OCI-LY1 (cell line): ENCODE results near the gene KIZ.

ENCODE experiments used
- H2AFZ ChIP-seq: fragments of 200-600 bp; sonication (generic), shearing (Covaris generic); 2 replicates; pipeline ENCODE4 v1.6.0; 2014; ENCODE audit warnings: antibody characterized with exemption, mild to moderate bottlenecking, low read length
- H3F3A ChIP-seq: fragments of 200-600 bp; sonication (generic), shearing (Covaris generic); 2 replicates; pipeline ENCODE4 v1.6.0; 2014; ENCODE audit warnings: mild to moderate bottlenecking, antibody characterized with exemption, low read length, moderate library complexity; ENCODE audit not compliant: insufficient read depth
- H3K27ac ChIP-seq: fragments of 200-600 bp; sonication (generic); 2 replicates; pipeline ENCODE4 v1.5.1; 2014; ENCODE audit warnings: low read length, mixed run types, mild to moderate bottlenecking, low read depth; ENCODE audit not compliant: poor library complexity, severe bottlenecking
- H3K27me3 ChIP-seq: fragments of 200-600 bp; sonication (generic); 2 replicates; pipeline ENCODE4 v1.6.0; 2014; ENCODE audit warnings: antibody characterized with exemption, mild to moderate bottlenecking, low read length, moderate library complexity; ENCODE audit not compliant: insufficient read depth
- H3K36me3 ChIP-seq: fragments of 200-600 bp; sonication (generic); 2 replicates; pipeline ENCODE4 v1.6.1; 2014; ENCODE audit warnings: mild to moderate bottlenecking, antibody characterized with exemption, low read length, moderate library complexity, mixed read lengths; ENCODE audit not compliant: insufficient read depth
- H3K4me1 ChIP-seq: fragments of 200-600 bp; sonication (generic); 2 replicates; pipeline ENCODE4 v1.5.1; 2014; ENCODE audit warnings: mild to moderate bottlenecking, low read length, moderate library complexity; ENCODE audit not compliant: insufficient read depth, severe bottlenecking
- H3K4me2 ChIP-seq: fragments of 200-600 bp; sonication (generic), shearing (Covaris generic); 2 replicates; pipeline ENCODE4 v1.6.1; 2014; ENCODE audit warnings: low read length
- H3K4me3 ChIP-seq: fragments of 200-600 bp; sonication (generic); 2 replicates; pipeline ENCODE4 v1.5.1; 2014; ENCODE audit warnings: low read length, low read depth, mild to moderate bottlenecking, mixed read lengths; ENCODE audit not compliant: poor library complexity, severe bottlenecking
- H3K79me2 ChIP-seq: fragments of 200-600 bp; shearing (Covaris generic); 2 replicates; pipeline ENCODE4 v1.6.1; 2016; ENCODE audit warnings: mixed run types, low read length, mixed read lengths; ENCODE audit not compliant: insufficient read depth
- H3K9ac ChIP-seq: fragments of 200-600 bp; sonication (generic), shearing (Covaris generic); 2 replicates; pipeline ENCODE4 v1.6.1; 2014; ENCODE audit warnings: mild to moderate bottlenecking, low read length, mixed read lengths
- H3K9me2 ChIP-seq: fragments of 200-600 bp; sonication (generic), shearing (Covaris generic); 2 replicates; pipeline ENCODE4 v1.6.1; 2014; ENCODE audit warnings: low read depth, mild to moderate bottlenecking, low read length, mixed read lengths
- H3K9me3 ChIP-seq: fragments of 200-600 bp; shearing (Covaris generic); 2 replicates; pipeline ENCODE4 v1.6.1; 2014; ENCODE audit warnings: low read length, mixed read lengths
- H4K20me1 ChIP-seq: fragments of 200-600 bp; sonication (generic), shearing (Covaris generic); 2 replicates; pipeline ENCODE4 v1.6.0; 2016; ENCODE audit warnings: mild to moderate bottlenecking, low read length; ENCODE audit not compliant: insufficient read depth
- EZH2 ChIP-seq: fragments of 200-600 bp; sonication (generic), shearing (Covaris generic); IDR thresholded peaks from 2 replicates; pipeline ENCODE4 v1.8.0; 2017; ENCODE audit warnings: borderline replicate concordance, mixed run types, mild to moderate bottlenecking, antibody characterized with exemption, low read length, moderate library complexity, mixed read lengths
- TF ChIP-seq, protein P1 (sequence below): fragments of 200-600 bp; sonication (generic), shearing (Covaris generic); IDR thresholded peaks from 2 replicates; pipeline ENCODE4 v1.5.1; 2017; ENCODE audit warnings: mild to moderate bottlenecking, antibody characterized with exemption, low read length, moderate library complexity, mixed read lengths

Gene KIZ

DNA sequence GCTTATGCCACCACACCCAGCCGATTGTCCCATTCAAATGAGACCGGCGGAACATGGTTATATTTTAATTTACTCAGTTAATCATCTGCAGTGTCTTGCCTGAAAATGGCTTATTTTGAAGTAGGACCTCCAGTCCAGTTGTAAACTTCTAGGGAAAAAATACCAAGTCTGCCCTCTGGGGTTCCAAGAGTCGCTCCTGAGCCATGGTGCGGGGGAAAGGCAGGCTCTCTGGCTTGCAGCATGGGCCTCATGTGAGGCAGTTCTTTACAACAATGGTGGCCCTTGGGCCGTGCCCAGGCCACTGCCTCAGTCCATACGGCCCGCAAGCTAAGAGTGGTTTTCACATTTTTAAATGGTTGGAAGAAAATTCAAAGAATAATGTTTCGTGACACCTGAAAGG lies 114.5 kb downstream of the KIZ start:
- TF ChIP-seq, protein P1, sequence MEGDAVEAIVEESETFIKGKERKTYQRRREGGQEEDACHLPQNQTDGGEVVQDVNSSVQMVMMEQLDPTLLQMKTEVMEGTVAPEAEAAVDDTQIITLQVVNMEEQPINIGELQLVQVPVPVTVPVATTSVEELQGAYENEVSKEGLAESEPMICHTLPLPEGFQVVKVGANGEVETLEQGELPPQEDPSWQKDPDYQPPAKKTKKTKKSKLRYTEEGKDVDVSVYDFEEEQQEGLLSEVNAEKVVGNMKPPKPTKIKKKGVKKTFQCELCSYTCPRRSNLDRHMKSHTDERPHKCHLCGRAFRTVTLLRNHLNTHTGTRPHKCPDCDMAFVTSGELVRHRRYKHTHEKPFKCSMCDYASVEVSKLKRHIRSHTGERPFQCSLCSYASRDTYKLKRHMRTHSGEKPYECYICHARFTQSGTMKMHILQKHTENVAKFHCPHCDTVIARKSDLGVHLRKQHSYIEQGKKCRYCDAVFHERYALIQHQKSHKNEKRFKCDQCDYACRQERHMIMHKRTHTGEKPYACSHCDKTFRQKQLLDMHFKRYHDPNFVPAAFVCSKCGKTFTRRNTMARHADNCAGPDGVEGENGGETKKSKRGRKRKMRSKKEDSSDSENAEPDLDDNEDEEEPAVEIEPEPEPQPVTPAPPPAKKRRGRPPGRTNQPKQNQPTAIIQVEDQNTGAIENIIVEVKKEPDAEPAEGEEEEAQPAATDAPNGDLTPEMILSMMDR, result no peak
- no peak for TF ChIP-seq EZH2
- Histone ChIP-seq H3K4me3 (no peak overlapping the region), H3K9me3 (no peaks in the 10 kb centered on the region), H3K9ac (no peak overlapping the region), H3K4me1 (peaks cover 3% of the 10 kb centered on the region), H3K27me3 (no peaks in the 10 kb centered on the region), H3K36me3 (no peaks in the 10 kb centered on the region), H3K4me2 (no peak overlapping the region), H3K9me2 (no peaks in the 10 kb centered on the region), H3K79me2 (no peaks in the 10 kb centered on the region), H3K27ac (no peak overlapping the region), H2AFZ (no peak overlapping the region), H4K20me1 (no peaks in the 10 kb centered on the region), H3F3A (no peaks in the 10 kb centered on the region)

DNA sequence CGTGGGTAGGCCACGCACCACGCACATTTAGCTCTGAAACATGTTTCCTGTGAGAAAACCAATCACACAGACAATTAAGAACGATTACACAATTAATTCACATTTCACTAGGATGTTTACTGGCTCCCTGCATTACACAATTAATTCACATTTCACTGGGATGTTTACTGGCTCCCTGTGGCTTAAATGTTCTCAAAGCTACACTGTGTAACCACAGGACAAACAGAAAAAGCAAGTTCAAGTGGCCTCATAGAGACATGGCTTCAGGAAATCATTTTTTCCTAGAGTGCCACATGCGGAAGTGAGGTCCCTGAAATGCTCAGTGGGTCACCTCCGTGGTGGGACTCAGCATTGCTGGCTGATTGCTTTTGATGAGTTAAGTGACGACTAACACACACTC lies 115.5 kb downstream of the KIZ start:
- H3K27ac ChIP-seq, result no peak overlapping the region
- no peak overlapping the region for H2AFZ ChIP-seq
- no peaks in the 10 kb centered on the region for H3K79me2 ChIP-seq
- H3K9me2 ChIP-seq, result no peaks in the 10 kb centered on the region
- H3F3A ChIP-seq, result no peaks in the 10 kb centered on the region
- H3K4me2 ChIP-seq, result no peak overlapping the region
- TF ChIP-seq EZH2, result no peak
- TF ChIP-seq, protein P1, result no peak
- H3K9me3 ChIP-seq, result no peaks in the 10 kb centered on the region
- H3K27me3 ChIP-seq, result no peaks in the 10 kb centered on the region
- no peak overlapping the region for H3K4me3 ChIP-seq
- H3K9ac ChIP-seq, result no peak overlapping the region
- H4K20me1 ChIP-seq, result no peaks in the 10 kb centered on the region
- no peaks in the 10 kb centered on the region for H3K36me3 ChIP-seq
- no peaks in the 10 kb centered on the region for H3K4me1 ChIP-seq

DNA sequence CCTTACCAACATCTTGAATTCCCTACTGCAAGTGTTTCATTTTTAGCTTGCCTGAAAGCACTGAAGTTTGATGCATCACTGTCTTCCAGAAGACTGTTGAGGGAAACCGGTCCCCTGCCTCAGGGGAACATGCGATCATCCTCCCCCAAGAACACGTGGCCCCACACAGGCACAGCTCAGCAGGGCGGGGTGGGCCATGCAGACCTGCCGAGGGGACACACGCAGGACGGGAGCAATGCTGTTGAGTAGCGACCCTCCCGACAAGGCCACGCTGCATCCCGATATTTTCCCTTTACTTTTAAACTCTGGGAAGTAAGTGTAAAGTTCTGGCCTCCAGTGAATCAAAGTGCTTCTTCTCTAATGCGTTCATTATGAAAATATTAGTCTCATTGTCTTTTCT lies 117.9 kb downstream of the KIZ start:
- H3K4me3 ChIP-seq, result no peak overlapping the region
- H3K9ac ChIP-seq, result no peak overlapping the region
- H3K9me3 ChIP-seq, result no peaks in the 10 kb centered on the region
- H3K4me2 ChIP-seq, result no peak overlapping the region
- H4K20me1 ChIP-seq, result no peaks in the 10 kb centered on the region
- no peaks in the 10 kb centered on the region for H3F3A ChIP-seq
- no peaks in the 10 kb centered on the region for H3K79me2 ChIP-seq
- no peak overlapping the region for H3K27ac ChIP-seq
- TF ChIP-seq, protein P1, result no peak
- no peak for TF ChIP-seq EZH2
- no peaks in the 10 kb centered on the region for H3K36me3 ChIP-seq
- H3K9me2 ChIP-seq, result no peaks in the 10 kb centered on the region
- H3K4me1 ChIP-seq, result no peaks in the 10 kb centered on the region
- no peaks in the 10 kb centered on the region for H3K27me3 ChIP-seq
- no peak overlapping the region for H2AFZ ChIP-seq
